A549 (cell line): ENCODE data around the gene IL17B. TPM values are rescaled to one million over a fixed set of nuclear protein-coding genes. Genes with fewer than 3 reads are reported as not detected.

Experiments
- ATAC-seq, 2 experiments: fragments of 200-7000 bp in 1 of 2; fragments of >200 bp in 1 of 2; cut with Nextera tagmentation in 1 of 2; cut with Tn5 transposase in 1 of 2; 3 replicates each; pipeline versions ENCODE4 v1.8.0 to v1.9.1; 2018 to 2020; ENCODE audit warnings: mild to moderate bottlenecking in 1 of 2, moderate library complexity in 1 of 2
- CTCF ChIA-PET: fragments of 300-600 bp; sonication (Branson Sonifier 250); formaldehyde crosslinking; extraction: SDS; loops from one replicate; lab custom pipeline; 2021; ENCODE audit warnings: antibody characterized with exemption, inconsistent platforms; lab: Yijun Ruan, JAX
- POLR2A ChIA-PET: fragments of 350-600 bp; formaldehyde crosslinking; extraction: SDS; loops from one replicate; lab custom pipeline; 2021; ENCODE audit warnings: antibody characterized with exemption, inconsistent platforms; lab: Yijun Ruan, JAX
- DNase-seq, 2 experiments: peaks; one replicate each; pipeline versions ENCODE4 v3.0.0 to v3.0.0-alpha.2; 2011 to 2016; ENCODE audit warnings: low read depth in 1 of 2, low spot score in 1 of 2
- FAIRE-seq: peaks from 2 replicates; lab custom pipeline; 2011; peaks lifted over from hg19 to GRCh38; lab: Jason Lieb, UNC
- H3K27ac ChIP-seq, 2 experiments: fragments of >200 bp; sonication (Bioruptor Twin); formaldehyde crosslinking; 3 replicates each; pipeline ENCODE4 v1.5.1; 2016 to 2017
- H3K4me1 ChIP-seq: fragments of >200 bp; sonication (Bioruptor Twin); formaldehyde crosslinking; 3 replicates; pipeline ENCODE4 v1.6.1; 2016
- H3K4me2 ChIP-seq: fragments of >200 bp; sonication (Bioruptor Twin); formaldehyde crosslinking; 3 replicates; pipeline ENCODE4 v1.6.1; 2016
- H3K4me3 ChIP-seq: fragments of >200 bp; sonication (Bioruptor Twin); formaldehyde crosslinking; 3 replicates; pipeline ENCODE4 v1.5.1; 2016
- H3K9me3 ChIP-seq: fragments of >200 bp; sonication (Bioruptor Twin); formaldehyde crosslinking; 3 replicates; pipeline ENCODE4 v1.6.1; 2016
- BCL3 ChIP-seq: fragments of >200 bp; sonication (Bioruptor Twin); formaldehyde crosslinking; IDR thresholded peaks from 3 replicates; pipeline ENCODE4 v1.6.1; 2016
- CHD2 ChIP-seq: fragments of 150-350 bp; IDR thresholded peaks from 2 replicates; pipeline ENCODE4 v1.6.1; 2014; ENCODE audit warnings: low read length; ENCODE audit not compliant: partially characterized antibody
- CHD4 ChIP-seq: fragments of 200-600 bp; sonication (generic); IDR thresholded peaks from 2 replicates; pipeline ENCODE4 v1.6.1; 2016; ENCODE audit warnings: antibody characterized with exemption, mild to moderate bottlenecking, borderline replicate concordance
- E2F6 ChIP-seq: IDR thresholded peaks from 2 replicates; pipeline ENCODE4 v1.6.1; 2012; ENCODE audit warnings: low read depth, borderline replicate concordance
- ELK1 ChIP-seq: fragments of 150-350 bp; IDR thresholded peaks from 2 replicates; pipeline ENCODE4 v1.6.1; 2014; ENCODE audit warnings: low read depth, mild to moderate bottlenecking, low read length
- FOXS1 ChIP-seq: fragments of 250-450 bp; sonication (Bioruptor Pico); IDR thresholded peaks from 2 replicates; pipeline ENCODE4 v1.5.0; 2020; ENCODE audit warnings: mild to moderate bottlenecking, moderate library complexity
- GATA3 ChIP-seq: IDR thresholded peaks from 2 replicates; pipeline ENCODE4 v1.6.1; 2012; ENCODE audit warnings: borderline replicate concordance
- HDAC2 ChIP-seq: fragments of 200-600 bp; sonication (generic); IDR thresholded peaks from 2 replicates; pipeline ENCODE4 v1.6.1; 2016
- JUN ChIP-seq, 2 experiments: fragments of >200 bp; sonication (Bioruptor Twin); formaldehyde crosslinking; IDR thresholded peaks; 2 replicates in 1 of 2; 3 replicates in 1 of 2; pipeline ENCODE4 v1.6.1; 2016 to 2017
- KDM1A ChIP-seq: fragments of 200-600 bp; sonication (generic); IDR thresholded peaks from 2 replicates; pipeline ENCODE4 v1.6.1; 2016; ENCODE audit warnings: low read depth, mild to moderate bottlenecking
- KDM5A ChIP-seq: fragments of 200-600 bp; sonication (generic); IDR thresholded peaks from 2 replicates; pipeline ENCODE4 v1.6.1; 2016; ENCODE audit warnings: antibody characterized with exemption, mild to moderate bottlenecking
- MAZ ChIP-seq: fragments of 150-350 bp; IDR thresholded peaks from 2 replicates; pipeline ENCODE4 v1.6.1; 2014; ENCODE audit warnings: antibody characterized with exemption, low read depth, low read length, borderline replicate concordance
- MYC ChIP-seq: IDR thresholded peaks from 2 replicates; pipeline ENCODE4 v1.6.1; 2012; ENCODE audit warnings: mild to moderate bottlenecking, inconsistent platforms, low read length, improper control_type of control experiment, borderline replicate concordance
- PHF8 ChIP-seq: fragments of 200-600 bp; sonication (generic); IDR thresholded peaks from 2 replicates; pipeline ENCODE4 v1.6.1; 2016; ENCODE audit warnings: low read depth, mild to moderate bottlenecking, antibody characterized with exemption, moderate library complexity, borderline replicate concordance
- POLR2A ChIP-seq: IDR thresholded peaks from 2 replicates; pipeline ENCODE4 v1.6.1; 2012; ENCODE audit warnings: mild to moderate bottlenecking, low read length
- RCOR1 ChIP-seq: fragments of 150-350 bp; IDR thresholded peaks from 2 replicates; pipeline ENCODE4 v1.6.1; 2014; ENCODE audit warnings: antibody characterized with exemption, low read length, low read depth
- REST ChIP-seq: fragments of 200-600 bp; sonication (generic); IDR thresholded peaks from 2 replicates; pipeline ENCODE4 v1.6.1; 2016; ENCODE audit warnings: antibody characterized with exemption, mild to moderate bottlenecking, moderate library complexity
- RFX5 ChIP-seq: fragments of 450-650 bp; IDR thresholded peaks from 2 replicates; pipeline ENCODE4 v1.7.1; 2014; ENCODE audit warnings: antibody characterized with exemption, mild to moderate bottlenecking, moderate library complexity
- TFCP2L1 ChIP-seq: fragments of 250-450 bp; sonication (Bioruptor Pico); IDR thresholded peaks from 2 replicates; pipeline ENCODE4 v1.5.0; 2021; ENCODE audit warnings: mild to moderate bottlenecking
- ZSCAN20 ChIP-seq: fragments of 250-450 bp; sonication (Bioruptor Pico); IDR thresholded peaks from 2 replicates; pipeline ENCODE4 v1.8.0; 2022; ENCODE audit warnings: mild to moderate bottlenecking, moderate library complexity
- WGBS: methylation state at CpG from one replicate; pipeline ENCODE4 v1.1.6; 2017; ENCODE audit errors: missing lambda C conversion rate; 5-methylcytosine and 5-hydroxymethylcytosine counted together
- polyA plus RNA-seq, 4 experiments: library from polyadenylated mRNA; depleted of rRNA in 3 of 4; stranded (reverse); fragments of >200 nt; fragmentation: RNase III in 1 of 4; extraction: RNeasy Plus Mini Kit Qiagen cat#74134 plus additional on column Dnase treatment in 1 of 4; gene quantifications; 2 replicates in 3 of 4; 3 replicates in 1 of 4; pipeline ENCODE4 v1.2.3, GENCODE V29; 2011 to 2017
- TF ChIP-seq, protein P1 (sequence below): IDR thresholded peaks from 2 replicates; pipeline ENCODE4 v1.6.1; 2012
- TF ChIP-seq, protein P2 (sequence below): fragments of >200 bp; sonication (Bioruptor Twin); formaldehyde crosslinking; IDR thresholded peaks from 3 replicates; pipeline ENCODE4 v1.5.1; 2016

IL17B gene
- polyA plus RNA-seq, 2 of the 4 experiments (the other 2 are of a cell fraction) = 0.23 TPM; not detected in 1

DNA sequence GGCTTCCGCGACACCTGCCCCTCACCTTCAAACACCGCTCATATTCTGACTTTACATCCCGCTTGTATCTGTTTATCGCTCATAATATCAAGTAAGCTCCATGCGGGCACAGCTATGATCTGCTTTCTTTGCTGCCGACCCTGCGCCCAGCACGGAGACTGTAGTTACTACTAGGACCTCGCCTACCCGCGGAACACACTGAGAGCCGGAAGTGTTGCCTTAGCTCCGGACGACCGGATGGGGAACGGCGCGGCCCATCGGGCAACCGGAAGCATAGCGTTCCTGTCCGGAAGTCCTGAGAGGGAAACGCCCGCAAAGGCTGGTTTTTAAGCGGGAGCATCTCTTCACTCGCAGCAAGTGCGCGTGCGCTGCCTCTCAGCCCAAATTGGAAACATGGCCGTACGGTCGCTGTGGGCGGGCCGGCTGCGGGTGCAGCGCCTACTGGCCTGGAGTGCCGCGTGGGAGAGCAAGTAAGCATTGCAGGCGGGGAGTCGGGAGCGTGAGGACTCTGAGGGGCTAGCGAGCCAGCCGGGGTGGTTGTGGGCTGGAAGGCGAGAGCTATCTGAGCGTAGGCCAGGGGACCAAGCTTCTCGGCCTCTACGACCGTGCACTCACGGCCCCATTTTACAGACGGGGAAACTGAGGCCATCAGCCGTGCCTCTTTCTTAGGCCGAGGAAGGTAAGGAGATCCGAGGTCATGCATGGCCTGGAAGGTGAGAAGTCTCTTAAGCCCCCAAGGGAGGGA is 33.8 kb downstream of the IL17B start, which contains the start of gene GRPEL2:
GRPEL2 (plus strand) TSS at position 353 of the 745 bp plus-strand sequence; CDS start at position 394, 41 bp downstream.
- POLR2A ChIA-PET = interaction anchor here (0.6 to 2.5 kb wide), 16 partner anchors 8 to 217 kb away, joined by 3 to 34 read pairs (median 4); partner anchors contain the start of genes CSNK1A1 and PCYOX1L
- CTCF ChIA-PET = interaction anchor here (0.9 to 12.7 kb wide), 13 partner anchors 8 to 230 kb away, joined by 3 to 93 read pairs (median 5); partner anchors contain the start of gene CSNK1A1
- H3K9me3 ChIP-seq = no peaks in the 10 kb centered on the region
- 2% methylated on average over 29 of the region's 54 CpGs for WGBS
- TF ChIP-seq REST (no peak), PHF8 (peak; percentile 81; the same call in 1 of the 2 replicates), RFX5 (no peak; the same call in 1 of the 2 replicates), ELK1 (0 out of 2 replicates have a peak, but pooled peaks have one; percentile 75), BCL3 (peak; percentile 76; the same call in 2 of the 3 replicates), FOXS1 (no peak), CHD4 (peak; percentile 76; the same call in 1 of the 2 replicates), MYC (peak; percentile 85), TFCP2L1 (CRISPR knock-in tag) (peak; percentile 73; the same call in 1 of the 2 replicates), KDM5A (peak; percentile 71; the same call in 1 of the 2 replicates), HDAC2 (peak; percentile 85; the same call in 1 of the 2 replicates), MAZ (0 out of 2 replicates have a peak, but pooled peaks have one; percentile 45), E2F6 (peak; percentile 82; the same call in 1 of the 2 replicates), JUN (IDR thresholded peaks at IDR 0.05) (peak; percentile 93 to 95; a peak in 4 of 5 replicates), GATA3 (peak; percentile 53; the same call in 1 of the 2 replicates), RCOR1 (0 out of 2 replicates have a peak, but pooled peaks have one; percentile 79), CHD2 (no peak), ZSCAN20 (CRISPR knock-in tag) (no peak), KDM1A (peak; percentile 97), POLR2A (peak; percentile 82)
- TF ChIP-seq, protein P1, sequence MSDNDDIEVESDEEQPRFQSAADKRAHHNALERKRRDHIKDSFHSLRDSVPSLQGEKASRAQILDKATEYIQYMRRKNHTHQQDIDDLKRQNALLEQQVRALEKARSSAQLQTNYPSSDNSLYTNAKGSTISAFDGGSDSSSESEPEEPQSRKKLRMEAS = peak; percentile 95
- TF ChIP-seq, protein P2, sequence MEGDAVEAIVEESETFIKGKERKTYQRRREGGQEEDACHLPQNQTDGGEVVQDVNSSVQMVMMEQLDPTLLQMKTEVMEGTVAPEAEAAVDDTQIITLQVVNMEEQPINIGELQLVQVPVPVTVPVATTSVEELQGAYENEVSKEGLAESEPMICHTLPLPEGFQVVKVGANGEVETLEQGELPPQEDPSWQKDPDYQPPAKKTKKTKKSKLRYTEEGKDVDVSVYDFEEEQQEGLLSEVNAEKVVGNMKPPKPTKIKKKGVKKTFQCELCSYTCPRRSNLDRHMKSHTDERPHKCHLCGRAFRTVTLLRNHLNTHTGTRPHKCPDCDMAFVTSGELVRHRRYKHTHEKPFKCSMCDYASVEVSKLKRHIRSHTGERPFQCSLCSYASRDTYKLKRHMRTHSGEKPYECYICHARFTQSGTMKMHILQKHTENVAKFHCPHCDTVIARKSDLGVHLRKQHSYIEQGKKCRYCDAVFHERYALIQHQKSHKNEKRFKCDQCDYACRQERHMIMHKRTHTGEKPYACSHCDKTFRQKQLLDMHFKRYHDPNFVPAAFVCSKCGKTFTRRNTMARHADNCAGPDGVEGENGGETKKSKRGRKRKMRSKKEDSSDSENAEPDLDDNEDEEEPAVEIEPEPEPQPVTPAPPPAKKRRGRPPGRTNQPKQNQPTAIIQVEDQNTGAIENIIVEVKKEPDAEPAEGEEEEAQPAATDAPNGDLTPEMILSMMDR = peak; percentile 8; the same call in 1 of the 3 replicates
- TF ChIP-seq, all 56 proteins: peak for 17
- Histone ChIP-seq H3K27ac (peak within 1 kb of the TSS; percentile 89 to 93), H3K4me3 (peak within 1 kb of the TSS; percentile 94), H3K4me1 (peaks cover 23% of the 10 kb centered on the region), H3K4me2 (peak within 1 kb of the TSS; percentile 83)
- FAIRE-seq = peak; percentile 73
- ATAC-seq = peak; percentile 99 to 100
- DNase-seq = peak; percentile 98 to 99
